ENCODE data around the gene TP53BP2. TPM values are rescaled to one million over a fixed set of nuclear protein-coding genes. Genes with fewer than 3 reads are reported as not detected.
A peak's percentile ranks its signal among the peaks of the same experiment; 100 is the strongest.

Gene TP53BP2
- total and polyA plus RNA-seq, 4 donors, result 3.9 to 26.8 (median 13.0) TPM

- no peak for TF ChIP-seq GABPA (IDR thresholded peaks at IDR 0.05 in 1 of 2, conservative IDR thresholded peaks at IDR 0.05 in 1 of 2)
- TF ChIP-seq YY1 (IDR thresholded peaks at IDR 0.05), result no peak
- WGBS, result 87% methylated on average over 4 of the region's 4 CpGs
- H3K27ac ChIP-seq (ENCODE audit: low read depth in 1 of 2, low read length in 2 of 2), result no peak overlapping the region
Observed at GRCh38 chr1:223788746-223789415, 56.9 kb downstream of the TP53BP2 start.

DNA sequence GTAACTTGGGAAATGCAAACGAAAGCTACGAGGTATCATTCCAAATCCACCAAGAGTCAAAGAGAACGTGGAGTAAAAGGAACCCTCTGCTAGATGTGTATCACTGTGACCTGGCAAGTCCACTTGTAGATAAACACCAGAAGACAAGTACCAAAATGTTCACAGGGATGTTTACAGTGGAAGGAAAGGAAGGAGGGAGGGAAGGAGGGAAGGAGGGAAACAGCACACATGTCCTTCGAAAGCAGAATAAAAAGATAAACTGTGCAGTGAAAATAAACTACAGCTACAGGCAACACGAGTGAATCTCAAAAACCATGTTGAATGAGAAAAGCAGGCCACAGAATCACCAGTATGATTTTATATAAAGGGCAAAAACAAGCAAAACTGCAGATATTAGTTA is 59.9 kb downstream of the TP53BP2 start:
- H3K36me3 ChIP-seq (ENCODE audit: control insufficient read depth in 4 of 4, insufficient read depth in 3 of 4, low read depth in 1 of 4, low read length in 3 of 4), result peaks cover 6 to 37% (median 30%) of the 10 kb centered on the region in 4 donors
- TF ChIP-seq, protein P1, sequence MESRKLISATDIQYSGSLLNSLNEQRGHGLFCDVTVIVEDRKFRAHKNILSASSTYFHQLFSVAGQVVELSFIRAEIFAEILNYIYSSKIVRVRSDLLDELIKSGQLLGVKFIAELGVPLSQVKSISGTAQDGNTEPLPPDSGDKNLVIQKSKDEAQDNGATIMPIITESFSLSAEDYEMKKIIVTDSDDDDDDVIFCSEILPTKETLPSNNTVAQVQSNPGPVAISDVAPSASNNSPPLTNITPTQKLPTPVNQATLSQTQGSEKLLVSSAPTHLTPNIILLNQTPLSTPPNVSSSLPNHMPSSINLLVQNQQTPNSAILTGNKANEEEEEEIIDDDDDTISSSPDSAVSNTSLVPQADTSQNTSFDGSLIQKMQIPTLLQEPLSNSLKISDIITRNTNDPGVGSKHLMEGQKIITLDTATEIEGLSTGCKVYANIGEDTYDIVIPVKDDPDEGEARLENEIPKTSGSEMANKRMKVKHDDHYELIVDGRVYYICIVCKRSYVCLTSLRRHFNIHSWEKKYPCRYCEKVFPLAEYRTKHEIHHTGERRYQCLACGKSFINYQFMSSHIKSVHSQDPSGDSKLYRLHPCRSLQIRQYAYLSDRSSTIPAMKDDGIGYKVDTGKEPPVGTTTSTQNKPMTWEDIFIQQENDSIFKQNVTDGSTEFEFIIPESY (IDR thresholded peaks at IDR 0.05), result no peak
- TF ChIP-seq HNF4A (conservative IDR thresholded peaks at IDR 0.05) (no peak), HNF4G (IDR thresholded peaks at IDR 0.05) (no peak), EGR1 (IDR thresholded peaks at IDR 0.05; ENCODE audit: low read depth in 2 of 2) (no peak), NR2F2 (IDR thresholded peaks at IDR 0.05) (no peak), RAD21 (IDR thresholded peaks at IDR 0.05) (no peak), REST (IDR thresholded peaks at IDR 0.05) (no peak), SP1 (IDR thresholded peaks at IDR 0.05) (no peak), YY1 (IDR thresholded peaks at IDR 0.05) (no peak)
- TF ChIP-seq, protein P2, sequence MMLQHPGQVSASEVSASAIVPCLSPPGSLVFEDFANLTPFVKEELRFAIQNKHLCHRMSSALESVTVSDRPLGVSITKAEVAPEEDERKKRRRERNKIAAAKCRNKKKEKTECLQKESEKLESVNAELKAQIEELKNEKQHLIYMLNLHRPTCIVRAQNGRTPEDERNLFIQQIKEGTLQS (IDR thresholded peaks at IDR 0.05), result no peak
- TF ChIP-seq, protein P3, sequence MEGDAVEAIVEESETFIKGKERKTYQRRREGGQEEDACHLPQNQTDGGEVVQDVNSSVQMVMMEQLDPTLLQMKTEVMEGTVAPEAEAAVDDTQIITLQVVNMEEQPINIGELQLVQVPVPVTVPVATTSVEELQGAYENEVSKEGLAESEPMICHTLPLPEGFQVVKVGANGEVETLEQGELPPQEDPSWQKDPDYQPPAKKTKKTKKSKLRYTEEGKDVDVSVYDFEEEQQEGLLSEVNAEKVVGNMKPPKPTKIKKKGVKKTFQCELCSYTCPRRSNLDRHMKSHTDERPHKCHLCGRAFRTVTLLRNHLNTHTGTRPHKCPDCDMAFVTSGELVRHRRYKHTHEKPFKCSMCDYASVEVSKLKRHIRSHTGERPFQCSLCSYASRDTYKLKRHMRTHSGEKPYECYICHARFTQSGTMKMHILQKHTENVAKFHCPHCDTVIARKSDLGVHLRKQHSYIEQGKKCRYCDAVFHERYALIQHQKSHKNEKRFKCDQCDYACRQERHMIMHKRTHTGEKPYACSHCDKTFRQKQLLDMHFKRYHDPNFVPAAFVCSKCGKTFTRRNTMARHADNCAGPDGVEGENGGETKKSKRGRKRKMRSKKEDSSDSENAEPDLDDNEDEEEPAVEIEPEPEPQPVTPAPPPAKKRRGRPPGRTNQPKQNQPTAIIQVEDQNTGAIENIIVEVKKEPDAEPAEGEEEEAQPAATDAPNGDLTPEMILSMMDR (IDR thresholded peaks at IDR 0.05; ENCODE audit: low read depth, low read length, missing input control), result no peak

More at GRCh38 chr1:223788746-223789415, 56.9 kb downstream of the TP53BP2 start:
- Histone ChIP-seq H3K9ac (ENCODE audit: low read depth in 1 of 2, low read length in 2 of 2) (no peak overlapping the region), H3K4me1 (ENCODE audit: control insufficient read depth in 4 of 4, insufficient read depth in 4 of 4, low read length in 3 of 4) (no peaks in the 10 kb centered on the region), H3K9me3 (ENCODE audit: control insufficient read depth in 4 of 4, low read length in 3 of 4) (no peaks in the 10 kb centered on the region), H3K36me3 (ENCODE audit: control insufficient read depth in 4 of 4, insufficient read depth in 3 of 4, low read depth in 1 of 4, low read length in 3 of 4) (peaks cover 6 to 45% (median 31%) of the 10 kb centered on the region in 4 donors), H3K4me3 (ENCODE audit: low read depth in 1 of 3, low read length in 3 of 3) (no peak overlapping the region), H3K27me3 (ENCODE audit: control insufficient read depth in 4 of 4, insufficient read depth in 4 of 4, low read length in 3 of 4) (no peaks in the 10 kb centered on the region)
- DNase-seq (ENCODE audit: low spot score), result peak; percentile 62

More for the DNA sequence above, 59.9 kb downstream of the TP53BP2 start:
- WGBS, result 82% methylated on average over 5 of the region's 5 CpGs
- Histone ChIP-seq H3K9ac (ENCODE audit: low read depth in 1 of 2, low read length in 2 of 2) (no peak overlapping the region), H3K27ac (ENCODE audit: low read depth in 1 of 2, low read length in 2 of 2) (no peak overlapping the region), H3K9me3 (ENCODE audit: control insufficient read depth in 4 of 4, low read length in 3 of 4) (no peaks in the 10 kb centered on the region), H3K27me3 (ENCODE audit: control insufficient read depth in 4 of 4, insufficient read depth in 4 of 4, low read length in 3 of 4) (no peaks in the 10 kb centered on the region), H3K4me3 (ENCODE audit: low read depth in 1 of 3, low read length in 3 of 3) (no peak overlapping the region), H3K4me1 (ENCODE audit: control insufficient read depth in 4 of 4, insufficient read depth in 4 of 4, low read length in 3 of 4) (no peaks in the 10 kb centered on the region)
- DNase-seq (ENCODE audit: low spot score), result no peak

Measured in liver (tissue), 9 donors.